HG03060 (cell line): ENCODE data around the gene TMEM116.
A peak's percentile ranks its signal among the peaks of the same experiment; 100 is the strongest.
"Not testable (repeated sequence)": the region's sequence is repeated elsewhere in the genome, so short reads cannot be mapped to it uniquely, and the experiment has no call there.

Source experiments
- ATAC-seq: cut with Tn5 transposase; IDR thresholded peaks from one replicate; pipeline ENCODE4 v1.9.1; 2021; ENCODE audit warnings: low read depth, moderate number of reproducible peaks; ENCODE audit not compliant: unreplicated experiment

The TMEM116 gene

GRCh38 chr12:112012775-112013600, at the start of gene TMEM116, which contains the start of gene ERP29:
TMEM116 (minus strand) TSS chr12:112013165; CDS start chr12:112005270, 7,895 bp downstream.
ERP29 (plus strand) TSS chr12:112013426; CDS start chr12:112013466, 40 bp downstream.
- ATAC-seq, result peak; percentile 41

DNA sequence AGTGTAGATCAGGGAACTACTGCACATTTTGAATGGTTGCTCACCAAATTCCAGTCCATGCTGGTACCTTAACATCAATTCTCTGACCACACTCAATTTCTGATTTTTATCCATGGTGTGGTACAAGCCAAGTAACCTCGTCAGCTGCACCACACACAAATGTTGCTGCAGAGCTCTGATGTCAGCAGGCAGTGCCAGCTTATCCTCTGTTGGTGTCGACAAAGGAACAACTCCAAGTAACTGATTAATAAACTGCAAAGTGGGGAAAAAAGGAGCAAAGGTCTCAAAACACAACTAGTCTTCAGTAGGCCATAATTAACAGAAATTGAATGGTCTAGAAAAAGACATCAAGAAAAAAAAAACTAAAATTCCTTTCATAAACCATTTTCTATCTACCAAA, 48.2 kb upstream of the TMEM116 start:
- no peak for ATAC-seq

DNA sequence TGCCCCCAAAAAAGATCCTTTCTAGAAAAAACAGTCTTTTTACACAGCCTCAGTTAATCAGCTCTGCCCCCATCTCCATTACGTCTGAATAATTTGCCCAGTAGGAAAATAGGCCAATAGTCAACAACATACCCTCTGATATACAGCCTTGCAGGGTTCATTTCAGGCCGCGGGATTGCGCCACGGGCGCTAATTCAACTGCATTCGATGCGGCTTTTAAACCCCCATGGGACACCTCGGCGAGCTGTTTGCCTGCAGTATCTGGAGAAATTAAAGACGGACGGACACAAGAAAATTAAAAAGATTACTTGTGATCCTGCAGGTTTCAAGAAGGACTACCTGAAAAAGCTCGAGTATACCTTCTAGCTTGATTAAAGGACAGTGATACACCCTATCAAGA, 36.4 kb upstream of the TMEM116 start:
- ATAC-seq, result no peak

DNA sequence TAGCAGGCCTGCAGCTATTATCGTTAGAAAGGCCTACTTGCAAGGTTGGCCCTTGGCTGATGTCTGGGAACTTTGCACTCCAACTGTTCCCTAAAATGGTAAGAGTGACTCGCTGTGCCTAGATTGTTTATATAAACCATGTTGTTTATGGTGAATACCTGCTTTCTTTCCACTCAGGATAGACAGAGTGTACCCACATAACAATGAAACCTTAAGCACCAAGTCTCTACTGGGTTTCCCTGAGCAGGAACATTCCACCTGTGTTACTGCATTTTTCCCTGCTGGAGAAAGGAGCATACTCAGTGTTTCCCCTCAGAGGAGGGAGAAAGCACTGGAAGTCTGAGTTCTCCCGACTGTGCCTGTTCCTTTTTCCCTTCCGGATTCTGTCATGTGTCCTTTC, 33.0 kb upstream of the TMEM116 start:
- no peak for ATAC-seq

GRCh38 chr12:112036614-112037013, 23.6 kb upstream of the TMEM116 start:
- ATAC-seq, result not testable (repeated sequence)

GRCh38 chr12:112035219-112035785, 22.3 kb upstream of the TMEM116 start:
- no peak for ATAC-seq

DNA sequence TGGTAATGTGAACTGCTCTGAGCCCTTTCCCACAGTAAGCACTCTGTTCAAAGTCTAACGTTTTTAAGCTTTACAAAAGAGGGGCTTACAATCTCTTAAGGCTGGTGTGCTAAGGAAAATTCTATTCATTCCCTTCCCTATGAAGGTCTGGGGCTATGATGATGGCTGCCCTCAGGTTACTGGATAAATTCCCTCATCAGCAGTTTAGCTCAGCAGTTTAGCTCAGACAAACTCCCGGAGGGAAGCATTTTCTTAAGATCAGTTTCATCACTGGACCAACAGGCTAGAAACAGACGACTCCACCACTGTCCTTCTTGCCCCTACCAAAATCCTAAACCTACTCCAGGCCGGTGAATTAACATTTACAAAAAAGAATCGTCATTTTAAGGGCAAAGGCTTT, 19.3 kb upstream of the TMEM116 start:
- no peak for ATAC-seq

- ATAC-seq, result no peak
These were observed 18.5 kb upstream of the TMEM116 start for GRCh38 chr12:112031472-112031871.

DNA sequence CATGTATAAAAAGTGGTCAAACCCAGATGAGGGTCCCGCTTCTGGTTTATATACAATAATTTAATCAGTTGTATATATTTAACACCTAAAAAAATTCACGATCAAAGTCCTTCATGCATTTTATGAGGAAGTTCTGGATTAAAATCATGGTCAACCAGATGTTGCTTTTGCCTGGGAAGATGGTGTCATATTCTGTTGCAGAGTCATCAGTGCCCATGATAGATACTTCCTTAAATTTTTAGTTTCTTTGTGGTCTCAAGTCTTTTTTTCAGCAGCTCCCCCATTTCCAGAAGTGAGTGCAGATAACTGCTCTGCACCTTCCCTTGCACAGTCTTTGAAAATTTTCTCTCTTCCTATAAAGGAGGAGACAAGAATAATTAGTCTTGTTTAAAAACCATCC, 16.3 kb upstream of the TMEM116 start:
- ATAC-seq, result no peak

DNA sequence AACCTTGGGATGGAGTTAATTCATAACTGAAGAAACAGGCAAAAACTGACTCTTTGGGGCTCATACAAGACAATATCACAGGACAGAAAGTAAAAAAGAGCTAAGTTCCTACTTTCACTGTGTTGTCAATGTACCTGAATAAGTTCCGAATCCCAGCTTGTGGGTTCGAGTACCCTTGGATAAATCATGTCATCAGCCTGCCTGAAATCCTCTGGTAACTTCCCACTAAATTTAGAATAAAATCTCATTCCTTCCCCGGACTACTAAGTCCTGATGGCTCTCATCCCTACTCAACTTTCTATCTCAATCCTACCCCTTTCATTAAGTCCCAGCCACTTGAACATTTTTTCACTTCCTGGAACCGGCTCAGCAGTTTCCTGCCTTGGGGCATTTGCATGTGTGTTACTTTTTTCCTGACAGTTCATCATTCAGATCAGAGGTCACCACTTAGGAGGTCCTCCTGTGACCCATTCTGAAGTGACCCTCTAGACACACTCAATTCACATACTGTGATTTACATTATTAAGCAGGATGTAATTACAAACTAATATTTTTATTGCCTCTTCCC, 12.9 kb upstream of the TMEM116 start:
- no peak for ATAC-seq

GRCh38 chr12:112023759-112024396, 10.9 kb upstream of the TMEM116 start:
- ATAC-seq, result no peak

DNA sequence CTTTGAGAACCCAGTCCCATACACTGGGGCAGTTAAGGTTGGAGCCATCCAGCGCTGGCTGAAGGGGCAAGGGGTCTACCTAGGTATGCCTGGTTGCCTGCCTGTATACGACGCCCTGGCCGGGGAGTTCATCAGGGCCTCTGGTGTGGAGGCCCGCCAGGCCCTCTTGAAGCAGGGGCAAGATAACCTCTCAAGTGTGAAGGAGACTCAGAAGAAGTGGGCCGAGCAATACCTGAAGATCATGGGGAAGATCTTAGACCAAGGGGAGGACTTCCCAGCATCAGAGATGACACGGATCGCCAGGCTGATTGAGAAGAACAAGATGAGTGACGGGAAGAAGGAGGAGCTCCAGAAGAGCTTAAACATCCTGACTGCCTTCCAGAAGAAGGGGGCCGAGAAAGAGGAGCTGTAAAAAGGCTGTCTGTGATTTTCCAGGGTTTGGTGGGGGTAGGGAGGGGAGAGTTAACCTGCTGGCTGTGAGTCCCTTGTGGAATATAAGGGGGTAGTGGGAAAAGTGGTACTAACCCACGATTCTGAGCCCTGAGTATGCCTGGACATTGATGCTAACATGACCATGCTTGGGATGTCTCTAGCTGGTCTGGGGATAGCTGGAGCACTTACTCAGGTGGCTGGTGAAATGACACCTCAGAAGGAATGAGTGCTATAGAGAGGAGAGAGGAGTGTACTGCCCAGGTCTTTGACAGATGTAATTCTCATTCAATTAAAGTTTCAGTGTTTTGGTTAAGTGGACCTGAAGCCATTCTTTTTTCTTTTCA, 9.5 kb upstream of the TMEM116 start:
- no peak for ATAC-seq

DNA sequence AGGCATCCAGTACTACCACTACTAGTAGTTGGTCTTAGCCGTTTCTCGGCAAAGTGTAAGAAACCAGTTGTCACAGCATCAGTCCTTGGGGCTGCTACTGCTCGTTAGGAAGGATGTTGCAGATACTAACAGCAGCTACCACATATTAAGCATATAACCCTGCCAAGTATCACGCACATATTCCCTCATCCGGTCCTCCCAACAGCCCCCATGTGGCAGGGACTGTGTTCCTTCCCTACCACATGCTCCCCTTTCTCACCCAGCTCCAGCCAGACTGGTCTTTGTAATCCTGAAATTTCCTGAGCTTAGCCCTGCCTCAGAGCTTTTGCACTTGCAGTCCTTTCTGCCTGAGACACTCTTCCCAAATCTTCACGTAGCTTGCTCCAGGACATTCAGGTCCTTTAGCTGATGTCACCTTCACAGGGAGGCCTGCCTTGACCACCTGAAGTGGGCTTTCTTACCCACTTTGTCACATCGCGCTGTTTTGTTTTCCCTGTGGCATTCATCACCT, 8.0 kb upstream of the TMEM116 start:
- ATAC-seq, result no peak

DNA sequence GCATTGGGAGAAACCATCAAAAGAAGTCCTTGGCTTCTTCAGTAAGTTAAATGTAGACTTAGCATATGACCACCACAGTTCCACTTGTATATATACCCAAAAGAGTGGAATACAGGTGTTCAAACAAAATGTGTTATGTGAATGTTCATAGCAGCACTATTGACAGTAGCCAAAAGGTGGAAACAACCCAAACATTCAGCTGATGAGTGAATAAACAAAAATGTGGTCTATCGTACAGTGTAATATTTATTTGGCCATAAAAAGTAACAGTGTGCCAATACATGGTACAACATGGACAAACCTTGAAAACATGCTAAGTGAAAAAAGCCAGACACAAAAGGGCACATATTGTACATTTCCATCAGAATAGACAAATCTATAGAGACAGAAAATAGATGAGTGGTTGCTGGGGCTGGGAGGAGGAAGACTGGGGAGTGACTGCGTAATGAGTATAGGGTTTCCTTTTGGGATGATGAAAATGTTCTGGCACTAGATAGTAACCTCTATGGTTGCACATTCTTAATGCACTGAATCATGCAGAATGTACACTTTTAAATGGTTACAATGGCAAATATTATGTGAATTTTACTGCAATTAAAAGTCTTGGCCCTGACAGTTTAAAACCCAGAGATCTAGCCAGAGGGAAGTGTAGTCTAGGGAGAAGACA, 5.7 kb upstream of the TMEM116 start:
- ATAC-seq, result no peak

DNA sequence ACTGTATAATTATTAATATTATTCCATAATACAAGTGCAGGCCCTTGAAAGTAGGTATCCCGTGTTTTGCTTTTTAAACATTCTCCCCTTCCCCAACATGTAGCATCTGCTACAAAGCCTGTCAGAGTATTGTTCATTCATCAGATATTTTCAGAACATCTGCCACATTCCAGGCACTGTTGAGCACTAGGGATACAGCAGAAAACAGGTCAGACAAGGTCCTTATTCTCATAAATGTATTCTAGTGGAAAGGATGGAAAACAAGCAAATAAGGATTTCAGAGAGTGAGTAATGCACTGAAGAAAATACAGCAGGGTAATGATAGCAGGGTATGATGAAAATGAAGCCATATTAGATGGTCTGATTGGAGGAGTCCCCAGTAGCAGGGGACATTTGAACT, 4.1 kb upstream of the TMEM116 start:
- no peak for ATAC-seq

GRCh38 chr12:112015938-112016337, 3.0 kb upstream of the TMEM116 start:
- no peak for ATAC-seq

DNA sequence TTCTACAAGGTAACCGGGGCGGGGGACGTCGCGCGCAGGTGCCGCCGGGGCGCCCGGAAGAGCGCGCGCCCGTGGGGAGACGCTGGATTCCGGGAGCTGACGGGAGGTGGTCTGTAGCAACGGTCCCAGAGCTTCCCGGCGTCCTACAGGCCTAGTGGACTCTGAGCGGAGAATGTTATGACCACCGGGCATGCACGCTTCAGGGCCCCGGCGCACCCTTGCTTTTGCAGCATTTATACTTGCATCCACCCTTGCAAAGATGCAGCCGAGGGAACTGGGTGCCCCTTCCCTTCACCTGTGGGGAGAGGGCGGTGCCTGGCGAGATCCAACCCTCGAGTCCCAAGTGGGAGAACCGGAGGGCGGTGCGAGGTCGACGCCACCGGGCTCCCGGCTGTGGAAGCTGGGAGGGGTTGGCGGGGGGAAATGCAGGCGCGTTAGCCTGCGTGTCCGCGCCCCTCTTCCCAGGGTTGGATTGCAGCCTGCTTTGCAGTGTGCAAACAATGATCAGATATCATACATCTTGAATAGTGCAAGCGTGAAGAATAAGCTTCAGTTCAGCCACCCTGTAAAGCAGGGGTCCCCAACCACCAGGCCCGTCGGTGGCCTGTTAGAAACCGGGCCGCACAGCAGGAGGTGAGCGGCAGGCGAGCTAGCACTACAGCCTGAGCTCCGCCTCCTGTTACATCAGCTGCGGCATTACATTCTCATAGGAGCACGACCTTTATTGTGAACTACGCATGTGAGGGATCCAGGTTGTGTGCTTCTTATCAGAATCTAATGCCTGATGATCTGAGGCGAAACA, 837 bp upstream of the TMEM116 start:
- ATAC-seq, result peak; percentile 1

DNA sequence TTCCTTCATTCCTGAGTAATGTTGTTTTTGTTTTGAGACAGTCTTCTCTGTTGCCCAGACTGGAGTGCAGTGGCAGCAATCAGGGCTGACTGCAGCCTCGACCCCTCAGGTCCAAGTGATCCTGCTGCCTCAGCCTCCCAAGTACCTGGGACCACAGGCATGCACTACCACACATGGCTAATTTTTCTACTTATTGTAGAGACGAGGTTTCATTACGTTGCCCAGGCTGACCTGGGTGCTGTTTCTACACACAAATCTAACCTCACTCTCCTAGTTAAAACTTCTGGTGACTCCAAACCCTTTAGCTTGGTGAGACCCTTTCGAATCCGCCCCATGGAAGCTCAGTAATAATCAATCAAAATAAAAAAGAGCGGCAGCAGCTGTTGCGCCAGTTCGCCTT, 1.3 kb downstream of the TMEM116 start:
- no peak for ATAC-seq
